ENCODE data around the gene NT5DC3. TPM values are rescaled to one million over a fixed set of nuclear protein-coding genes. Genes with fewer than 3 reads are reported as not detected.

NT5DC3 gene
- total and polyA plus RNA-seq, 2 donors (not counting 3 experiments of a cell fraction or from before 2014, with no cell fraction given): 1.5 to 6.7 TPM

- Histone ChIP-seq H3K79me2 (ENCODE audit: control insufficient read depth, insufficient read depth, low read length) (no peaks in the 10 kb centered on the region), H3K9me3 (replicated peaks; ENCODE audit: control insufficient read depth, insufficient read depth, low read length) (no peaks in the 10 kb centered on the region), H3K4me3 (replicated peaks in 1 of 3; ENCODE audit: insufficient read depth in 1 of 3, low read depth in 1 of 3, low read length in 3 of 3) (no peak overlapping the region), H4K20me1 (replicated peaks; ENCODE audit: control insufficient read depth, extremely low read depth, insufficient read depth, low read length) (no peaks in the 10 kb centered on the region), H3K27ac (ENCODE audit: insufficient read depth, low read depth, low read length) (no peak overlapping the region), H3K9me1 (replicated peaks; ENCODE audit: control insufficient read depth, extremely low read depth, insufficient read depth, low read length) (no peaks in the 10 kb centered on the region), H3K4me1 (ENCODE audit: control insufficient read depth, extremely low read depth, insufficient read depth, low read length) (peaks cover 5% of the 10 kb centered on the region), H3K27me3 (ENCODE audit: control insufficient read depth in 2 of 2, insufficient read depth in 2 of 2, low read length in 2 of 2) (peaks cover 4 to 6% of the 10 kb centered on the region in 2 experiments), H2AFZ (ENCODE audit: low read depth, low read length) (no peak overlapping the region), H3K9ac (replicated peaks; ENCODE audit: extremely low read depth, insufficient read depth, low read length) (no peak overlapping the region), H3K36me3 (ENCODE audit: control insufficient read depth in 2 of 2, extremely low read depth in 1 of 2, insufficient read depth in 2 of 2, low read length in 2 of 2) (no peaks in the 10 kb centered on the region), H3K4me2 (ENCODE audit: insufficient read depth, low read length) (no peak overlapping the region)
- ChIA-PET CTCF (interaction anchor here (0.5 kb wide), 1 partner anchor 11 kb away, joined by 3 read pairs; no protein-coding TSS in a partner anchor), POLR2A (no interaction called here)
- BruUV-seq (replicated peaks): no TSS peak
- dilution Hi-C loops (cut with MboI; ENCODE audit: extremely low pct_ligation_motif_present, low sequenced_read_pairs) (no loop called here), intact Hi-C loops (cut with micrococcal nuclease) (no loop called here)
- DNase-seq (ENCODE audit: low read depth, low spot score): no peak
- FAIRE-seq: no peak
- TF ChIP-seq CTCF (IDR thresholded peaks at IDR 0.05; ENCODE audit: extremely low read depth in 1 of 2, insufficient read depth in 1 of 2, low read depth in 1 of 2, low read length in 2 of 2) (no peak), MAX (IDR thresholded peaks at IDR 0.05; ENCODE audit: insufficient read depth, insufficient read length) (no peak), GATA2 (IDR thresholded peaks at IDR 0.05; ENCODE audit: insufficient read depth, insufficient read length, low read depth, low read length) (no peak), EZH2 (IDR thresholded peaks at IDR 0.05; ENCODE audit: borderline replicate concordance, low read depth, low read length, severe bottlenecking) (no peak), POLR2A (IDR thresholded peaks at IDR 0.05; ENCODE audit: low read depth, low read length) (no peak), FOS (IDR thresholded peaks at IDR 0.05; ENCODE audit: borderline replicate concordance, insufficient read depth, low read length) (no peak), JUN (IDR thresholded peaks at IDR 0.05; ENCODE audit: borderline replicate concordance, insufficient read depth, insufficient read length, low read depth) (no peak), MYC (IDR thresholded peaks at IDR 0.05; ENCODE audit: low read depth, low read length) (no peak), POLR2AphosphoS5 (IDR thresholded peaks at IDR 0.05; ENCODE audit: insufficient read depth, low read depth, low read length) (no peak)
These were observed 5.4 kb upstream of the NT5DC3 start for GRCh38 chr12:103846415-103846814.

Measured in endothelial cell of umbilical vein (primary cell).